GM13976 (cell line): ENCODE data around the gene CHST7.

Experiments used
- DNase-seq: peaks from one replicate; pipeline ENCODE4 v3.0.0; 2012; ENCODE audit warnings: low spot score
- CTCF ChIP-seq: IDR thresholded peaks from 2 replicates; pipeline ENCODE4 v1.5.1; 2012; ENCODE audit warnings: borderline replicate concordance, mild to moderate bottlenecking; ENCODE audit not compliant: insufficient read depth; ENCODE audit errors: extremely low read depth, missing control alignments, control extremely low read depth
- in situ Hi-C: fragments of 300-500 bp; cut with MboI; formaldehyde crosslinking; loops from one replicate; pipeline ENCODE4 v1.12.0; 2022; ENCODE audit warnings: low sequenced_read_pairs, mixed read lengths, inconsistent platforms; ENCODE audit not compliant: unreplicated experiment

CHST7 gene

DNA sequence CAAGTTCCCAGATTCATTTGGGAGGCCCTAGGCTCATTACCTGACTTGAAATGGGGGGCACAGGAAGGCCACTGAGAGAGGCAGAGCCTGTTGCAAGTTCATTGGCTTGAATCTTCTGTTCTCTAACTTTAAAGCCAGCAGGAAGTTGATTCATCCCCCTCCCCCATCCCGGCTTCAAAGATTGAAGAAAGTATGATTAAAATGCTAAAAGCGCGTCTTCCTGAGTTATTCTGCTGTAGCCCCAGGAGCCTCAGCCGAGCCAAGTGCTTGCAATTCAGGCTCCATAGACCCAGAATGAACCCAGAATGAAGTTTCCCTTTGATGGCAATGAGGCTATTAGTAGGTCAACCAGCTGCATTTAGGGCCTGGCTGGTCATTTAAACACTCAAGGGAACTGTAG, 14.7 kb downstream of the CHST7 start:
- DNase-seq, result no peak
- in situ Hi-C loops, result no loop called here
- no peak for TF ChIP-seq CTCF

GRCh38 chrX:46589977-46590723, 16.6 kb downstream of the CHST7 start:
- TF ChIP-seq CTCF, result no peak
- in situ Hi-C loops, result no loop called here
- DNase-seq, result no peak

DNA sequence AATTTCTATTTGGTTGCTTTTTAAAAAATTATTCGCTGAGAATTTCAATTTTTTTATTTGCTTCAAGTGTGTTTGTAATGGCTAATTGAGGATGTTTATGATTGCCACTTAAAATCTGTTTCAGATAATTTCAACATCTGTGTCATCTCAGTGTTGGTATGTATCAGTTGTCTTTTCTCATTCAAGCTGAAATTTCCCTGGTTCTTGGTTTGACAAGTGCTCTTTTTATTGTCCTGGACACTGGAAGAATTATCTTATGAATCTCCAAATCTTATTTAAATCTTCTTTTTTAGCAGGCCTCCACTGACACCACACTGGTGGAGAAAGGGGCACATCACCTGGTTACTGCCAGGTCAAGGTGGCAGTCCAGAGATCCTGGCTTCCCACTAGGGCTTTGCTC, 21.5 kb downstream of the CHST7 start:
- TF ChIP-seq CTCF, result no peak

GRCh38 chrX:46597208-46597607, 23.6 kb downstream of the CHST7 start:
- DNase-seq, result no peak
- in situ Hi-C loops, result no loop called here
- TF ChIP-seq CTCF, result no peak

More for the DNA sequence above, 21.5 kb downstream of the CHST7 start:
- DNase-seq, result no peak
- in situ Hi-C loops, result no loop called here

DNA sequence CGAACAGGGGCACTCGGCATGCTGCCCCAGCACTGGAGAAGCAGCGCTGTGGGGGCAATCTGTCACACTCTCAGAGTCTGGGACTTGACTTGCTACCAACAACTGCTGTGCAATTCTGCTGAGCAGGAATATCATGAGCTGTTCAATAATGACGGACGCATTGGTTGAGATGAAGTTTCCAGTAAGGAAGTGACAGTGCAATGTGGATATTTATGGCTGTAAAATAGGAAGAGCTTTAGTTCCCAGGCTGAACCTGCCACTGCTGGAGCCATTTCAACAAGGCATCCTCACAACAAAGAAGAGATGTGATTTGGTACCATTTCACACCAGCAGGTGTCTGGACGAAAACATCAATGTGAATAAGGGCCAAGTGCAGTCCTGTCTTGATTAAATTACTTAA, 24.2 kb downstream of the CHST7 start:
- in situ Hi-C loops, result no loop called here
- TF ChIP-seq CTCF, result no peak

DNA sequence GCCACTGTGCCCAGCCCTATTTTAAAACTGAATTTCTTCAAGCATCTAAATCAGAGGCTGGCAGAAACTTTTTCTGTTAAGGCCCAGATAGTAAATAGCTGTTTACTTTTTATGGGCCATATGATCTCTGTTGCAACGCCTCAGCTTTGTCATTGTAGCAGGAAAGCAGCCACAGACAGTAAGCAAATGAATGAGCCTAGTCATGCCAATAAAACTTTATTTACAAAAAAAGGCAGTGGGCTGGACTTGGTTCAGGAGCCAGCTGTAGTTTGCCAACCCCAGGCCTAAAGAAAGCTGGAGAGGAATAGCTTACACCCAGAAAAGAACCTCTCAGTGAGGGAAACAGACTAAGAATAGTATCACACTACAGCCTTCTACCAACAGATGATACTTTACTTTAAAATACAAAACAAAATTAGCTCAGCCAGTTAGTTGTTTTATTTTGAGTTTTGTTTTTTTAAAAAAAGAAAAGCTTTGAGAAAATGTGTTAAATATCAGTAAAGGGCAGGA, 25.5 kb downstream of the CHST7 start:
- DNase-seq, result no peak
- in situ Hi-C loops, result no loop called here
- no peak for TF ChIP-seq CTCF

More for the DNA sequence above, 24.2 kb downstream of the CHST7 start:
- DNase-seq, result no peak
